Measurements from ENCODE around the gene MPC1. TPM values are rescaled to one million over a fixed set of nuclear protein-coding genes. Genes with fewer than 3 reads are reported as not detected.
"Not testable (repeated sequence)": the region's sequence is repeated elsewhere in the genome, so short reads cannot be mapped to it uniquely, and the experiment has no call there.

Gene MPC1
- total RNA-seq, 2 experiments from 2014 or later = 32.8 to 36.7 TPM

GRCh38 chr6:166402582-166403277 is 20.0 kb upstream of the MPC1 start:
- ATAC-seq = no peak
- no peak for DNase-seq
- Mint-ChIP-seq H3K36me3 (ENCODE audit: low read depth) (no peaks in the 10 kb centered on the region), H3K4me1 (ENCODE audit: low read depth) (peaks cover 2% of the 10 kb centered on the region), H3K9me3 (ENCODE audit: insufficient read depth) (no peaks in the 10 kb centered on the region), H3K27me3 (ENCODE audit: low read depth) (peaks cover 11% of the 10 kb centered on the region), H3K27ac (no peak overlapping the region), H3K4me3 (no peak overlapping the region)
- ChIA-PET CTCF (interaction anchor here (0.7 to 5.0 kb wide), 2 partner anchors 85 to 127 kb away, joined by 3 to 61 read pairs; no protein-coding TSS in a partner anchor), POLR2A (no interaction called here)

GRCh38 chr6:166400649-166401250 is 18.0 kb upstream of the MPC1 start:
- H3K9me3 Mint-ChIP-seq (ENCODE audit: insufficient read depth); POLR2A ChIA-PET; H3K27ac Mint-ChIP-seq; H3K4me1 Mint-ChIP-seq (ENCODE audit: low read depth); H3K4me3 Mint-ChIP-seq; H3K36me3 Mint-ChIP-seq (ENCODE audit: low read depth): not testable (repeated sequence)
- H3K27me3 Mint-ChIP-seq (ENCODE audit: low read depth) = peaks cover 11% of the 10 kb centered on the region
- CTCF ChIA-PET = interaction anchor here (0.6 to 5.0 kb wide), 37 partner anchors 8 to 244 kb away, joined by 3 to 61 read pairs (median 6); partner anchors contain the start of genes PRR18 and SFT2D1
- DNase-seq (peak; percentile 69), ATAC-seq (peak; percentile 81)

GRCh38 chr6:166400181-166400580 is 17.4 kb upstream of the MPC1 start:
- no peak for ATAC-seq
- Mint-ChIP-seq H3K36me3 (ENCODE audit: low read depth) (no peaks in the 10 kb centered on the region), H3K9me3 (ENCODE audit: insufficient read depth) (no peaks in the 10 kb centered on the region), H3K4me1 (ENCODE audit: low read depth) (peaks cover 2% of the 10 kb centered on the region), H3K27me3 (ENCODE audit: low read depth) (peaks cover 15% of the 10 kb centered on the region), H3K27ac (no peak overlapping the region), H3K4me3 (no peak overlapping the region)
- POLR2A ChIA-PET = interaction anchor here (0.9 kb wide), 1 partner anchor 24 kb away, joined by 3 read pairs; no protein-coding TSS in a partner anchor
- CTCF ChIA-PET = interaction anchor here (0.6 to 5.0 kb wide), 33 partner anchors 8 to 243 kb away, joined by 3 to 61 read pairs (median 7); partner anchors contain the start of genes PRR18 and SFT2D1
- DNase-seq = no peak

- Mint-ChIP-seq H3K27me3 (ENCODE audit: low read depth) (peaks cover 17% of the 10 kb centered on the region), H3K4me3 (no peak overlapping the region), H3K9me3 (ENCODE audit: insufficient read depth) (no peaks in the 10 kb centered on the region), H3K36me3 (ENCODE audit: low read depth) (no peaks in the 10 kb centered on the region), H3K27ac (no peak overlapping the region), H3K4me1 (ENCODE audit: low read depth) (peaks cover 2% of the 10 kb centered on the region)
- ChIA-PET POLR2A (no interaction called here), CTCF (interaction anchor here (1.0 to 5.0 kb wide), 7 partner anchors 17 to 163 kb away, joined by 3 to 61 read pairs (median 5); no protein-coding TSS in a partner anchor)
- DNase-seq (no peak), ATAC-seq (no peak)
Observed at GRCh38 chr6:166398348-166398747, 15.6 kb upstream of the MPC1 start.

- ChIA-PET POLR2A (no interaction called here), CTCF (interaction anchor here (1.0 to 5.0 kb wide), 6 partner anchors 17 to 162 kb away, joined by 3 to 61 read pairs (median 7); no protein-coding TSS in a partner anchor)
- no peak overlapping the region for H3K27ac Mint-ChIP-seq
- no peak for DNase-seq
- no peaks in the 10 kb centered on the region for H3K9me3 Mint-ChIP-seq (ENCODE audit: insufficient read depth)
- peaks cover 17% of the 10 kb centered on the region for H3K27me3 Mint-ChIP-seq (ENCODE audit: low read depth)
- no peak for ATAC-seq
- H3K4me1 Mint-ChIP-seq (ENCODE audit: low read depth) = peaks cover 2% of the 10 kb centered on the region
- no peaks in the 10 kb centered on the region for H3K36me3 Mint-ChIP-seq (ENCODE audit: low read depth)
- no peak overlapping the region for H3K4me3 Mint-ChIP-seq
Observed at GRCh38 chr6:166397849-166398248, 15.1 kb upstream of the MPC1 start.

GRCh38 chr6:166395778-166396177 is 13.0 kb upstream of the MPC1 start:
- Mint-ChIP-seq H3K4me3 (no peak overlapping the region), H3K36me3 (ENCODE audit: low read depth) (no peaks in the 10 kb centered on the region), H3K9me3 (ENCODE audit: insufficient read depth) (no peaks in the 10 kb centered on the region), H3K27me3 (ENCODE audit: low read depth) (peaks cover 20% of the 10 kb centered on the region), H3K27ac (no peak overlapping the region), H3K4me1 (ENCODE audit: low read depth) (peaks cover 2% of the 10 kb centered on the region)
- no peak for DNase-seq
- CTCF ChIA-PET = interaction anchor here (2.1 kb wide), 1 partner anchor 83 kb away, joined by 6 read pairs; no protein-coding TSS in a partner anchor
- ATAC-seq = no peak
- POLR2A ChIA-PET = no interaction called here

GRCh38 chr6:166395351-166395750 is 12.6 kb upstream of the MPC1 start:
- ATAC-seq (no peak), DNase-seq (no peak)
- POLR2A ChIA-PET = no interaction called here
- Mint-ChIP-seq H3K36me3 (ENCODE audit: low read depth) (no peaks in the 10 kb centered on the region), H3K4me1 (ENCODE audit: low read depth) (peaks cover 2% of the 10 kb centered on the region), H3K9me3 (ENCODE audit: insufficient read depth) (no peaks in the 10 kb centered on the region), H3K4me3 (no peak overlapping the region), H3K27ac (no peak overlapping the region), H3K27me3 (ENCODE audit: low read depth) (peaks cover 22% of the 10 kb centered on the region)
- CTCF ChIA-PET = interaction anchor here (2.1 kb wide), 1 partner anchor 82 kb away, joined by 6 read pairs; no protein-coding TSS in a partner anchor

- CTCF ChIA-PET = interaction anchor here (2.1 kb wide), 1 partner anchor 81 kb away, joined by 6 read pairs; no protein-coding TSS in a partner anchor
- POLR2A ChIA-PET = no interaction called here
- H3K4me1 Mint-ChIP-seq (ENCODE audit: low read depth) = peaks cover 2% of the 10 kb centered on the region
- no peak overlapping the region for H3K27ac Mint-ChIP-seq
- H3K9me3 Mint-ChIP-seq (ENCODE audit: insufficient read depth) = no peaks in the 10 kb centered on the region
- H3K36me3 Mint-ChIP-seq (ENCODE audit: low read depth) = no peaks in the 10 kb centered on the region
- no peak overlapping the region for H3K4me3 Mint-ChIP-seq
- no peak for ATAC-seq
- peaks cover 22% of the 10 kb centered on the region for H3K27me3 Mint-ChIP-seq (ENCODE audit: low read depth)
- DNase-seq = no peak
Observed at GRCh38 chr6:166394036-166394892, 11.5 kb upstream of the MPC1 start.

- ChIA-PET CTCF (no interaction called here), POLR2A (interaction anchor here (1.1 kb wide), 1 partner anchor 10 kb away, joined by 4 read pairs; no protein-coding TSS in a partner anchor)
- peaks cover 20% of the 10 kb centered on the region for H3K27me3 Mint-ChIP-seq (ENCODE audit: low read depth)
- no peaks in the 10 kb centered on the region for H3K9me3 Mint-ChIP-seq (ENCODE audit: insufficient read depth)
- no peak overlapping the region for H3K4me3 Mint-ChIP-seq
- H3K4me1 Mint-ChIP-seq (ENCODE audit: low read depth) = peaks cover 2% of the 10 kb centered on the region
- DNase-seq (no peak), ATAC-seq (no peak)
- H3K36me3 Mint-ChIP-seq (ENCODE audit: low read depth) = no peaks in the 10 kb centered on the region
- no peak overlapping the region for H3K27ac Mint-ChIP-seq
Observed at GRCh38 chr6:166393535-166393823, 10.7 kb upstream of the MPC1 start.

GRCh38 chr6:166392755-166393534 is 10.2 kb upstream of the MPC1 start:
- POLR2A ChIA-PET = interaction anchor here (1.1 kb wide), 1 partner anchor 9 kb away, joined by 4 read pairs; no protein-coding TSS in a partner anchor

GRCh38 chr6:166389119-166389518 is 6.4 kb upstream of the MPC1 start:
- ChIA-PET POLR2A (no interaction called here), CTCF (interaction anchor here (2.6 kb wide), 1 partner anchor 12 kb away, joined by 14 read pairs; no protein-coding TSS in a partner anchor)
- Mint-ChIP-seq H3K27me3 (ENCODE audit: low read depth) (peaks cover 8% of the 10 kb centered on the region), H3K27ac (no peak overlapping the region), H3K9me3 (ENCODE audit: insufficient read depth) (no peaks in the 10 kb centered on the region), H3K4me1 (ENCODE audit: low read depth) (peaks cover 2% of the 10 kb centered on the region), H3K36me3 (ENCODE audit: low read depth) (no peaks in the 10 kb centered on the region), H3K4me3 (no peak overlapping the region)
- ATAC-seq = no peak
- DNase-seq = no peak

More at GRCh38 chr6:166392755-166393534, 10.2 kb upstream of the MPC1 start:
- not testable (repeated sequence) for H3K27ac Mint-ChIP-seq; ATAC-seq; DNase-seq; H3K4me1 Mint-ChIP-seq (ENCODE audit: low read depth); H3K4me3 Mint-ChIP-seq; H3K36me3 Mint-ChIP-seq (ENCODE audit: low read depth); H3K9me3 Mint-ChIP-seq (ENCODE audit: insufficient read depth)
- peaks cover 17% of the 10 kb centered on the region for H3K27me3 Mint-ChIP-seq (ENCODE audit: low read depth)
- CTCF ChIA-PET = interaction anchor here (1.2 to 1.7 kb wide), 3 partner anchors 8 to 79 kb away, joined by 3 to 12 read pairs (median 8); no protein-coding TSS in a partner anchor
